Type B pancreatic cell (in vitro differentiated cells): ENCODE measurements around the gene IL3. TPM values are rescaled to one million over a fixed set of nuclear protein-coding genes. Genes with fewer than 3 reads are reported as not detected.

Experiments
- DNase-seq: peaks from one replicate; pipeline ENCODE4 v3.0.0; 2021; ENCODE audit warnings: mixed read lengths; ENCODE audit not compliant: unreplicated experiment; ENCODE audit errors: extremely low spot score
- H3K27ac Mint-ChIP-seq: 2 replicates; pipeline ENCODE4 v1.8.0; 2021; ENCODE audit warnings: mild to moderate bottlenecking, mixed read lengths
- H3K27me3 Mint-ChIP-seq: 2 replicates; pipeline ENCODE4 v1.8.0; 2021; ENCODE audit warnings: mixed read lengths
- H3K36me3 Mint-ChIP-seq: 2 replicates; pipeline ENCODE4 v1.8.0; 2021; ENCODE audit warnings: mixed read lengths
- H3K4me1 Mint-ChIP-seq: one replicate; pipeline ENCODE4 v1.8.0; 2021; ENCODE audit warnings: mixed read lengths; ENCODE audit not compliant: unreplicated experiment
- H3K4me3 Mint-ChIP-seq: 2 replicates; pipeline ENCODE4 v1.8.0; 2021; ENCODE audit warnings: mild to moderate bottlenecking, mixed read lengths
- H3K9me3 Mint-ChIP-seq: 2 replicates; pipeline ENCODE4 v1.8.0; 2021; ENCODE audit warnings: mixed read lengths
- CTCF ChIP-seq: fragments of 200-600 bp; sonication (generic); conservative IDR thresholded peaks from 2 replicates; pipeline ENCODE4 v1.5.0; 2021; ENCODE audit warnings: antibody characterized with exemption, mild to moderate bottlenecking
- total RNA-seq: library from RNA; stranded (reverse); gene quantifications from 2 replicates; pipeline ENCODE4 v1.2.1, GENCODE V29; 2021; ENCODE audit warnings: low replicate concordance

Gene IL3
- total RNA-seq, 1 donor from 2014 or later = not detected

GRCh38 chr5:132098621-132099020, 38.2 kb downstream of the IL3 start:
- H3K36me3 Mint-ChIP-seq = no peaks in the 10 kb centered on the region
- DNase-seq = no peak
- no peak overlapping the region for H3K27ac Mint-ChIP-seq
- peaks cover 3% of the 10 kb centered on the region for H3K9me3 Mint-ChIP-seq
- no peaks in the 10 kb centered on the region for H3K4me1 Mint-ChIP-seq
- H3K27me3 Mint-ChIP-seq = peaks cover 6% of the 10 kb centered on the region
- no peak for TF ChIP-seq CTCF
- no peak overlapping the region for H3K4me3 Mint-ChIP-seq

- Mint-ChIP-seq H3K27ac (no peak overlapping the region), H3K9me3 (no peaks in the 10 kb centered on the region), H3K4me1 (no peaks in the 10 kb centered on the region), H3K4me3 (no peak overlapping the region), H3K36me3 (no peaks in the 10 kb centered on the region), H3K27me3 (no peaks in the 10 kb centered on the region)
- DNase-seq = no peak
- TF ChIP-seq CTCF = no peak
Measured at GRCh38 chr5:132099076-132099748, 38.8 kb downstream of the IL3 start.

- H3K27me3 Mint-ChIP-seq = no peaks in the 10 kb centered on the region
Measured at GRCh38 chr5:132099905-132100304, 39.5 kb downstream of the IL3 start.

GRCh38 chr5:132100672-132101261, 40.3 kb downstream of the IL3 start:
- Mint-ChIP-seq H3K27ac (no peak overlapping the region), H3K4me1 (no peaks in the 10 kb centered on the region), H3K36me3 (no peaks in the 10 kb centered on the region), H3K27me3 (no peaks in the 10 kb centered on the region), H3K9me3 (no peaks in the 10 kb centered on the region), H3K4me3 (no peak overlapping the region)
- no peak for DNase-seq
- no peak for TF ChIP-seq CTCF

More at GRCh38 chr5:132099905-132100304, 39.5 kb downstream of the IL3 start:
- no peak overlapping the region for H3K4me3 Mint-ChIP-seq
- no peaks in the 10 kb centered on the region for H3K9me3 Mint-ChIP-seq
- H3K36me3 Mint-ChIP-seq = no peaks in the 10 kb centered on the region
- no peak for TF ChIP-seq CTCF
- H3K27ac Mint-ChIP-seq = no peak overlapping the region
- DNase-seq = no peak
- H3K4me1 Mint-ChIP-seq = no peaks in the 10 kb centered on the region

GRCh38 chr5:132101385-132101880, 41.0 kb downstream of the IL3 start:
- DNase-seq = no peak
- no peaks in the 10 kb centered on the region for H3K27me3 Mint-ChIP-seq
- no peaks in the 10 kb centered on the region for H3K4me1 Mint-ChIP-seq
- no peaks in the 10 kb centered on the region for H3K36me3 Mint-ChIP-seq
- TF ChIP-seq CTCF = no peak
- no peak overlapping the region for H3K27ac Mint-ChIP-seq
- no peak overlapping the region for H3K4me3 Mint-ChIP-seq
- no peaks in the 10 kb centered on the region for H3K9me3 Mint-ChIP-seq
